Large intestine (tissue), 3 donors: Measurements from ENCODE around the gene OTUD5. TPM values are rescaled to one million over a fixed set of nuclear protein-coding genes. Genes with fewer than 3 reads are reported as not detected.
A peak's percentile ranks its signal among the peaks of the same experiment; 100 is the strongest.

Experiments
- DNase-seq, 2 donors: peaks; one replicate each; pipeline versions ENCODE4 v3.0.0 to v3.0.0-alpha.2; 2013
- H3K27ac ChIP-seq: one replicate; pipeline ENCODE4 v1.5.1; 2013; ENCODE audit warnings: low read length
- H3K27me3 ChIP-seq: 2 replicates; pipeline ENCODE4 v1.6.1; 2013; ENCODE audit warnings: low read length; ENCODE audit not compliant: control insufficient read depth, insufficient read depth
- H3K36me3 ChIP-seq: 2 replicates; pipeline ENCODE4 v1.6.1; 2013; ENCODE audit warnings: low read length; ENCODE audit not compliant: control insufficient read depth, insufficient read depth
- H3K4me1 ChIP-seq: one replicate; pipeline ENCODE4 v1.6.1; 2013; ENCODE audit warnings: low read length; ENCODE audit not compliant: control insufficient read depth, insufficient read depth
- H3K4me3 ChIP-seq: one replicate; pipeline ENCODE4 v1.5.1; 2013; ENCODE audit warnings: low read length
- H3K9me3 ChIP-seq: one replicate; pipeline ENCODE4 v1.6.1; 2013; ENCODE audit warnings: mild to moderate bottlenecking, low read depth, low read length, moderate library complexity; ENCODE audit not compliant: control insufficient read depth
- WGBS: methylation state at CpG from one replicate; pipeline ENCODE4 v1.1.5; 2013; ENCODE audit warnings: low lambda C conversion rate; ENCODE audit not compliant: insufficient coverage; 5-methylcytosine and 5-hydroxymethylcytosine counted together
- polyA plus RNA-seq: library from polyadenylated mRNA; unstranded; fragments of 120-200 nt; gene quantifications from one replicate; pipeline ENCODE4 v1.2.1, GENCODE V29; 2013

Gene OTUD5
- polyA plus RNA-seq, 1 donor = 46.9 TPM

DNA sequence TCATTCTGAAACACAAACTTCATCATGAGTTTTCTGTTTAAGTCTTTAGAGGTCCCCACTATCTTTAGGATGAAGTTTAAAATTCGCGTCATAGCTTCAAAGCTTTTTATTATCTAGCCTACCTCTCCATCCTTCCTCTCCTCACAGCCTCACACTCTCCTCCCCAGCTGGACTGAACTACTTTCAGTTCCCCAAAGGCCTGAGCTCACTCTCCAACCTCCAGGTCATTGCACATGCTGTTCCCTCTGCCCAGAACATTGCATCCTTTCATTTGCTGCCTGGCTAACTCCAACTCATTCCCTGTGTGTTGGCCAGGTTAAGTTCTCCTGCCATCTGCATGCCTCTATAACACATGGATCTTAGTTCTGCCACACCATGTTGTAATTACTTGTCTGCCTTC is 2.9 kb upstream of the OTUD5 start:
- Histone ChIP-seq H3K4me1 (peaks cover 28% of the 10 kb centered on the region), H3K9me3 (no peaks in the 10 kb centered on the region), H3K27ac (no peak overlapping the region), H3K36me3 (peaks cover 8% of the 10 kb centered on the region), H3K4me3 (no peak overlapping the region), H3K27me3 (no peaks in the 10 kb centered on the region)
- WGBS = no CpG with 5 or more reads among the region's 2 CpGs
- no peak for DNase-seq

DNA sequence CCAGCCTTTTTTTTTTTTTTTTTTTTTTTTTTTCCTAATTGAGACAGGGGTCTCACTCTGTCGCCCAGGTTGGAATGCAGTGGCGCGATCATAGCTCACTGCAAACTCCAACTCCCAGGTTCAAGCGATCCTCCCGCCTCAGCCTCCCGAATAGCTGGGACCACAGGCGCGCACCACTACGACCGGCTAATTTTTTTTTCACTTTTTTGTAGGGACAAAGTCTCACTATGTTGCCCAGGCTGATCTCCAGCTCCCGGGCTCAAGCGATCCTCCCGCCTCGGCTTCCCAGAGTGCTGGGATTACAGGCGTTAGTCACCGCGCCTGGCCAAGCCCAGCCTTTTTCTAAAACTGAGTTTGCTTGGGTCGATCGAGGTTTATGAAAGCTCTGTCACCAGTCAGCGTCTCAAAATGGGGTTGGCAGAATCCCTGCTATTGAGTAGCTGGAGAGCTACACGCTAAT is 1.3 kb upstream of the OTUD5 start:
- no CpG with 5 or more reads among the region's 21 CpGs for WGBS

DNA sequence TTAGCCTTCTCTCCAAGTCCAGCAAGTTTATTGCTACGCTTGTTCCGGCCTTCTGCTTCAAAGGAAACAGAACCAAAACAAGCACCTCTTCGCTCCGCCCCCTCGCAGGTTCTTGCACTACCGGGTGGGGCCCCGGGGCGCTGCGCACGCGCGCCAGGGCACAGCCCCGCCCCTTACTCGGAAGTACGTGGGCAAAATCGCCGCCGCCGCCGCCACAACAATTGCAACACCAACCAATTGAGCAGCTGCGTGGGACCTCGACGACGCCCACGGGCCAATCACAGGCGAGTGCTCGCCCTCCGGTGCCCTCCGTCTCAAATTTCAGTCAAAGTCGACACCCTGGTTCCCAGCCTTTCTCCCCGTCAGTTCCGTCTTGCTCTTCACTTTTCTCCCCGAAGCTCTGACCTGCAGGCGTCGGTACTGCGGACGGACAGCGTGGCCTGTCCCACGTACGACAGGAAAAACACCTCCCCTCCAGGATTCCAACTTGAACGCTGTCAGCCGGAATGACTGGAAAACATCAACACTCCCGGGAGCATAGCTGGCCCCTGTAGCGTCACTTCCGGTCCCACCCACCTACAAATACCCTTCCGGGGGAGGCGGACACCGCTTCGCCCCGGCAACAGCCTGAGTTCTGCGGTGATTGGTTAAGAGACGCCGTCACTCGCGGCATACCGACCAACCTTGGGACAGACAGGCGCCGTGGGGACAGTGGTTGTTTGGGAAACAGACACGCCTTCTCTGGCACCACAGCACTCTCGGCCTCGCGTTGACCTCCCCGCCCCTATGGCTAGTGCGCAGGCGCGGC is 624 bp upstream of the OTUD5 start:
- H3K4me3 ChIP-seq = peak overlapping the region; percentile 70
- H3K4me1 ChIP-seq = peaks cover 28% of the 10 kb centered on the region
- WGBS = no CpG with 5 or more reads among the region's 66 CpGs
- peak; percentile 97 to 98 for DNase-seq
- H3K9me3 ChIP-seq = no peaks in the 10 kb centered on the region
- H3K27ac ChIP-seq = peak overlapping the region; percentile 100
- no peaks in the 10 kb centered on the region for H3K27me3 ChIP-seq
- H3K36me3 ChIP-seq = peaks cover 13% of the 10 kb centered on the region

More for the DNA sequence above, 1.3 kb upstream of the OTUD5 start:
- Histone ChIP-seq H3K4me1 (peaks cover 28% of the 10 kb centered on the region), H3K4me3 (peak overlapping the region; percentile 70), H3K9me3 (no peaks in the 10 kb centered on the region), H3K36me3 (peaks cover 13% of the 10 kb centered on the region), H3K27ac (peak overlapping the region; percentile 100), H3K27me3 (no peaks in the 10 kb centered on the region)
- DNase-seq = peak in 1 of 2 donors; percentile 30

DNA sequence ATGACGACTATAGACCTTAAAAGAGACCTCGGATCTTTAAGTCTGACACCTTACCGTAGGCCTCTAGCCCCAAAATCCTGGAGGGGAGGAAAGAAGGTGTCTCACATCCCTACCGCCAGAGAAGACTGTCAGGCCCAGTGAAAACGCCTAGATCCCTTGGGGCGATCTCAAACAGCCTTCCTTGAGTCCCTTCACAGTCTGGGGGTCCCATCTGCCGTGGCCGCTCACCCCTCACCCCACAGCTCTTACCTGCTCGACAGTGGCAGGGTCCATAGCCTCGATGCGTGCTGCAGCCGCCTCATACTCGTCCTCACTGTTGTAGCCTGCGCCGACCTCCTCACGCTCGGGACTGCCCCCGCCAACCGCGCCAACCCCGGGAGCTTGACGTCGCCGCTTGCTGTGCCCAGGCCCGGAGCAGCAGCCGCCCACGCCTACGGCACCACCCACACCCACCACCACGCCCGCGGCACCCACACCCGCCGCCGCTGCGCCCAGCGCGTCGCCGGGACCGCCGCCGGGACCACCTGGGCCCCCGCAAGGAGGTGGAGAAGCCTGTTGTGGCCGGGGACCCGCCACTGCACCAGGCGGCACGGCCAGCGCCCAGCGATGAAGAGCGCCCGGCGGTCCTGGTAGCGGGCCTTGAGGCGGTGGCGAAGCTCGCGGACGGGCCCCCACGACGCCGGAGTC is 536 bp downstream of the OTUD5 start:
- WGBS = no CpG with 5 or more reads among the region's 61 CpGs
- no peak for DNase-seq

DNA sequence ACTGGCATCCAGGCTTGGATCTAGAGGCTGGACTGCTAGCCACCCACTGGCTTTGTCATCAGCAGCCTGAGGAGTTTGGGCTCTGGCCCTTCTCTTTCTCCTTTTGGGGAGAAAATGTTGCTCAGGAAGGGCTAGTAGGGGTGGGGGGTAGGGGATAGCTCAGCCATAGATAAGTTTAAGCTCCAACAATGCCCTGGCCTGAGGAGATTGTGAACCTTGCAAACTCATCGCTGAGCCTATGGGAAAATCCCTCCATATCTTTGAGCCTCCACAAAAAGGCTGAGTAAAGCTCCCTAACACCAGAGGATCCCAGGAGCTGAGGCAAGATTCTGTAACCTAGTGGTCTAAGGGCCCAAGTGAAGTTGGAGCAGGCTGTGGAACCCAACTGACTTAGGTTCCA is 8.8 kb downstream of the OTUD5 start:
- Histone ChIP-seq H3K36me3 (peaks cover 15% of the 10 kb centered on the region), H3K27ac (no peak overlapping the region), H3K27me3 (no peaks in the 10 kb centered on the region), H3K4me3 (no peak overlapping the region), H3K4me1 (no peaks in the 10 kb centered on the region), H3K9me3 (no peaks in the 10 kb centered on the region)
- no CpG with 5 or more reads among the region's 1 CpG for WGBS
- no peak for DNase-seq

More for the DNA sequence above, 536 bp downstream of the OTUD5 start:
- H3K27ac ChIP-seq = no peak overlapping the region
- peaks cover 21% of the 10 kb centered on the region for H3K4me1 ChIP-seq
- no peaks in the 10 kb centered on the region for H3K27me3 ChIP-seq
- H3K4me3 ChIP-seq = peak overlapping the region; percentile 70
- H3K36me3 ChIP-seq = peaks cover 18% of the 10 kb centered on the region
- no peaks in the 10 kb centered on the region for H3K9me3 ChIP-seq

DNA sequence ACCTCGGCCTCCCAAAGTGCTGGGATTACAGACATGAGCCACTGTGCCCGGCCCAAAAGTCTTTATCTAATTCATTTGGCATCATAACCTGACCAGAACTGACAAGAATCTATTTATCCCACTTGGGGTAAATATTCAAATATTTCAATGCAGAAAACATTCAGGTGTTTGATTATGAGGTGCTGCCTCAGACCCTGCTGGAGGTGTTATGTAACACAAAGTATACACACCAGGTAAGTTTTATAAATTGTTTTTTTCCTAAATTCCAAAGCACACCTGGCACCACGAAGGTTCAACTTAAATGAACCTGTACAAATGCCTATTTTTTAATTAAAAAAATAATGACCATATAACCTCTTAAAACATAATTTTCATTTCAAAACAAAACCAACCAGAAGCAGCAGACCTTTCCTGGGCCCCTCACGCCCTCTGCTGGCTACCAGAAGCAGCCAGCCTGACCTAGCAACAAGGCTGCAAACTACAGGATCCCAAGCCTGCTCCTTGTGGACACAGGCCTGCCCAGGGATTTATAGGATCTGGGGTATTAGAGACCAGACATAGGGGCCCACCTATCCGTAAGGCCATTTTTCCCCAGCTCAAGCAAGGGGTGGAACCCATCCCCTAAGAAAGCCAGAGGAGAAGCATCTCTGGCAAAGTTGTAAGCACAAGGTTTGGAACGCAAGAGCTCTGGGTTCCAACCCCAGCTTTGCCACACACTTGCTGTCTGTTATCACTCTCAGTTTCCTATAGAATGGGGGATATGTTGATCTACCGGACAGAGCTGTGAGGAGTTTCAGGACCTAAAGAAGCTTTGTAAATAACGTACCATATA is 11.7 kb downstream of the OTUD5 start:
- Histone ChIP-seq H3K36me3 (peaks cover 17% of the 10 kb centered on the region), H3K4me3 (no peak overlapping the region), H3K9me3 (no peaks in the 10 kb centered on the region), H3K27ac (no peak overlapping the region), H3K27me3 (no peaks in the 10 kb centered on the region), H3K4me1 (peaks cover 17% of the 10 kb centered on the region)
- no CpG with 5 or more reads among the region's 8 CpGs for WGBS
- peak in 1 of 2 donors; percentile 24 for DNase-seq

DNA sequence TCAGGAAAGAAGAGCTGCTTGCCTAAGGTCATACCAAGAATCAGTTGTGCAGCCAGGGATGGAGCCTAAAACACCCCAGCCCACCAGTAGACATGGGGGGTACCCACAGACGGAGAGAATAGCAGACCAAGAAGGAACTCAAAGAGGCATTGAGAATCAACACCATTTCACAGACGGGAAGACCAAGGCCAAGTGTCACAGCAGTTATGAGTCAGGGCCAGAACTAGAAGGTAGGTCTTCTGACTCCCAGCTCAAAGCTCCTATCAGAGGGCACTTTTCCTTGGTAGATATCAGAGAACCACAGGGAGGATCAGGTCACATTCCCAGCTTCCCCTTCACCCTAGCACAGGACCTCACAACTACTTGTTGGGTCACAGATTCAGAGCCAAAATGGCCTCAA is 14.5 kb downstream of the OTUD5 start:
- DNase-seq = no peak
- peaks cover 39% of the 10 kb centered on the region for H3K4me1 ChIP-seq
- no peak overlapping the region for H3K4me3 ChIP-seq
- no peaks in the 10 kb centered on the region for H3K9me3 ChIP-seq
- no peaks in the 10 kb centered on the region for H3K27me3 ChIP-seq
- H3K27ac ChIP-seq = peak overlapping the region; percentile 84
- H3K36me3 ChIP-seq = peaks cover 20% of the 10 kb centered on the region
- WGBS = no CpG with 5 or more reads among the region's 2 CpGs

DNA sequence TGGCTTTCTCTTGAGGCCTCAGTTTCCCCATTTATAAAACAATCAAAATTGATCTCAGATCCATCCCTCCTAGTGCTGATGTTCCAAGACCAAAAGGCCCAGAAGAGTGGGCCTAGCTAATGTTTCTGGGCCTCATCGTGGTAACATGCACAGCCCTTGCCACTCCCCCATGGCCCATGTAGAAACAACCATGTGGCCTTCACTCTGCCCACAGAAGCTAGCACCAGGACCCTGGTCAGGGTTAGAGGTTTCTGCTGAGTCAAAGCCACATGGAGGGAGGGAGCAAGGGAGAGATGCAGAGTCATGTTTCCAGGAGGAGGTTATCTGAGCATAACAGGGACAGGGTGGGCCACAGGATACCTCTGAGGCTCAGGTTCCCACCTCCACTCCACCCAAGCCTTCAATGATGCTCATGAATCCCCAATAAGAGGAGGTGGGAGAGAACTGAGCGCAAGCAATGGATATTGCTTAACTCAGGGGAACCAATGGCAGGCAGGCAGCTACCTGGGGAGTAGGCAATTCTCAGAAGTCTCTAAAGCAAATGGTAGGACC is 16.9 kb downstream of the OTUD5 start:
- Histone ChIP-seq H3K4me1 (peaks cover 57% of the 10 kb centered on the region), H3K27ac (peak overlapping the region; percentile 35), H3K9me3 (no peaks in the 10 kb centered on the region), H3K27me3 (no peaks in the 10 kb centered on the region), H3K4me3 (no peak overlapping the region), H3K36me3 (peaks cover 20% of the 10 kb centered on the region)
- no peak for DNase-seq
- no CpG with 5 or more reads among the region's 2 CpGs for WGBS

DNA sequence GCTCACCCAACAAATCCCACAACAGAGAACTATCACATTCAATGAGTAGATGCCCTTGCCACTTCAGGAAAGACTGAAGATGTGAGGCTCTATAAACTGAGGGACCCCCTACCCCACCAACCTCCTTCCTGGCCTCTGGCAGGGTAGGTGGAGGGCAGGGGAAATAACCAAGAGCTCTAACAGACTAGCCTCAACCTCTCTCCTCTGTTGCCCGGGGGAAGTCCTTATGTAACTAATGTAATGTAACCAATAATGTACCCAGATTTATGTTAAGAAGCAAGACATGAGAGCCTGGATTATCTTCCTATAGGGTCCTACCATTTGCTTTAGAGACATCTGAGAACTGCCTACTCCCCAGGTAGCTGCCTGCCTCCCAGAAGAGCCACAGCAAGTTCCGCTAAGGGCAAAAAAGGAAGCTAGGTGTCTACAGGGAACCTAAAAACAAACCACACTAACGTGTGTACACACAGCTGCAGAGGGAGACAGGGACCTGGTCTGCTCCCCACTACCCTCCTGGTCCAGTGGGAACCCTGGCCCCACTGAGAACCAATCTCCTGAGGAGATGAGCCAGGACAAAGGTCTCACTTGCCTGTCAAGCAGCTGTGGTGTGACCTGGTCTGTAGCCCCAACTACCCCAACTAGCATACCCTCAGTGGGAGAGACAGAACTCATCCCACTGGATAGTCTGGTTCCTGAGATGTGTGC is 17.7 kb downstream of the OTUD5 start:
- WGBS = no CpG with 5 or more reads among the region's 3 CpGs
- Histone ChIP-seq H3K36me3 (peaks cover 25% of the 10 kb centered on the region), H3K27me3 (no peaks in the 10 kb centered on the region), H3K4me1 (peaks cover 57% of the 10 kb centered on the region), H3K9me3 (no peaks in the 10 kb centered on the region), H3K27ac (peak overlapping the region; percentile 6), H3K4me3 (no peak overlapping the region)
- no peak for DNase-seq
